MCF 10A (cell line): ENCODE results near the gene CRY1. TPM values are rescaled to one million over a fixed set of nuclear protein-coding genes. Genes with fewer than 3 reads are reported as not detected.

Experiments
- BruUV-seq: library from RNA; stranded (reverse); fragments of 400-500 nt; replicated peaks from 2 replicates; lab custom pipeline; 2021; lab: Mats Ljungman, UMichigan
- CTCF ChIA-PET: fragments of 300-600 bp; sonication (Branson Sonifier 250); formaldehyde crosslinking; extraction: SDS; loops from one replicate; lab custom pipeline; 2021; ENCODE audit warnings: antibody characterized with exemption, inconsistent platforms; lab: Yijun Ruan, JAX
- POLR2A ChIA-PET: fragments of 300-600, 350-650 bp; sonication (Branson Sonifier 250); formaldehyde crosslinking; extraction: SDS; loops from one replicate; lab custom pipeline; 2020; ENCODE audit warnings: antibody characterized with exemption, inconsistent platforms; lab: Yijun Ruan, JAX
- DNase-seq: peaks from one replicate; pipeline ENCODE4 v3.0.0-alpha.2; 2018; ENCODE audit not compliant: unreplicated experiment
- H3K27ac Mint-ChIP-seq: one replicate; pipeline ENCODE4 v1.8.0; 2022; ENCODE audit warnings: mild to moderate bottlenecking, low read depth, mixed read lengths; ENCODE audit not compliant: unreplicated experiment
- H3K27me3 Mint-ChIP-seq: one replicate; pipeline ENCODE4 v1.8.0; 2022; ENCODE audit warnings: mixed read lengths; ENCODE audit not compliant: insufficient read depth, unreplicated experiment
- H3K36me3 Mint-ChIP-seq: one replicate; pipeline ENCODE4 v1.8.0; 2022; ENCODE audit warnings: mild to moderate bottlenecking, moderate library complexity, mixed read lengths; ENCODE audit not compliant: insufficient read depth, unreplicated experiment
- H3K4me1 Mint-ChIP-seq: one replicate; pipeline ENCODE4 v1.8.0; 2022; ENCODE audit warnings: mixed read lengths; ENCODE audit not compliant: insufficient read depth, unreplicated experiment
- H3K4me3 Mint-ChIP-seq: one replicate; pipeline ENCODE4 v1.8.0; 2022; ENCODE audit warnings: mild to moderate bottlenecking, moderate library complexity, mixed read lengths; ENCODE audit not compliant: unreplicated experiment
- H3K9me3 Mint-ChIP-seq: one replicate; pipeline ENCODE4 v1.8.0; 2022; ENCODE audit warnings: mixed read lengths; ENCODE audit not compliant: unreplicated experiment
- intact Hi-C: fragments of 100-400 bp; cut with micrococcal nuclease; formaldehyde crosslinking; loops from 2 replicates; pipeline ENCODE4 v1.14.1; 2022
- total RNA-seq: library from RNA; stranded (reverse); gene quantifications from 2 replicates; pipeline ENCODE4 v1.2.3, GENCODE V29; 2022
- TF ChIP-seq, protein P1 (sequence below): fragments of 200-600 bp; IDR thresholded peaks from one replicate; pipeline ENCODE4 v1.8.0; 2022; ENCODE audit warnings: antibody characterized with exemption, mild to moderate bottlenecking; ENCODE audit not compliant: unreplicated experiment

Gene CRY1
- total RNA-seq, 1 experiment from 2014 or later, result 11.6 TPM

DNA sequence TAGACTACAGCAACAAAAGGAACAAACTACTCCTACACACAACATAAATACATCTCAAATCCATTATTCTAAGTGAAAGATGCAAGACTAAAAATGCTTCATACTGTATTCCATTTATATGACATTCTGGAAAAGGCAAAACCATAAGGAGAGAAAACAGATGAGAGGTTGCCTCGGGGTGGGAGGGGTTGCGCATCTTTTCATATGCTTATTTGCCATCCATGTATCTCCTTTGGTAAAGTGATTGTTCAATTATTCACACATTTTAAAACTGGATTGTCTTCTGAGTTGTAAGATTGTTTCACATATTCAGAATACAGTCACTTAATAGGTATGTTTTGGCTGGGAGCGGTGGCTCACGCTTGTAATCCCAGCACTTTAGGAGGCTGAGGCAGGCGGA, 142.8 kb downstream of the CRY1 start:
- Mint-ChIP-seq H3K4me3 (no peak overlapping the region), H3K9me3 (peaks cover 6% of the 10 kb centered on the region), H3K27me3 (no peaks in the 10 kb centered on the region), H3K36me3 (no peaks in the 10 kb centered on the region), H3K27ac (no peak overlapping the region), H3K4me1 (no peaks in the 10 kb centered on the region)
- TF ChIP-seq, protein P1, sequence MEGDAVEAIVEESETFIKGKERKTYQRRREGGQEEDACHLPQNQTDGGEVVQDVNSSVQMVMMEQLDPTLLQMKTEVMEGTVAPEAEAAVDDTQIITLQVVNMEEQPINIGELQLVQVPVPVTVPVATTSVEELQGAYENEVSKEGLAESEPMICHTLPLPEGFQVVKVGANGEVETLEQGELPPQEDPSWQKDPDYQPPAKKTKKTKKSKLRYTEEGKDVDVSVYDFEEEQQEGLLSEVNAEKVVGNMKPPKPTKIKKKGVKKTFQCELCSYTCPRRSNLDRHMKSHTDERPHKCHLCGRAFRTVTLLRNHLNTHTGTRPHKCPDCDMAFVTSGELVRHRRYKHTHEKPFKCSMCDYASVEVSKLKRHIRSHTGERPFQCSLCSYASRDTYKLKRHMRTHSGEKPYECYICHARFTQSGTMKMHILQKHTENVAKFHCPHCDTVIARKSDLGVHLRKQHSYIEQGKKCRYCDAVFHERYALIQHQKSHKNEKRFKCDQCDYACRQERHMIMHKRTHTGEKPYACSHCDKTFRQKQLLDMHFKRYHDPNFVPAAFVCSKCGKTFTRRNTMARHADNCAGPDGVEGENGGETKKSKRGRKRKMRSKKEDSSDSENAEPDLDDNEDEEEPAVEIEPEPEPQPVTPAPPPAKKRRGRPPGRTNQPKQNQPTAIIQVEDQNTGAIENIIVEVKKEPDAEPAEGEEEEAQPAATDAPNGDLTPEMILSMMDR, result no peak
- ChIA-PET POLR2A (no interaction called here), CTCF (no interaction called here)
- no TSS peak for BruUV-seq
- intact Hi-C loops, result no loop called here
- no peak for DNase-seq

DNA sequence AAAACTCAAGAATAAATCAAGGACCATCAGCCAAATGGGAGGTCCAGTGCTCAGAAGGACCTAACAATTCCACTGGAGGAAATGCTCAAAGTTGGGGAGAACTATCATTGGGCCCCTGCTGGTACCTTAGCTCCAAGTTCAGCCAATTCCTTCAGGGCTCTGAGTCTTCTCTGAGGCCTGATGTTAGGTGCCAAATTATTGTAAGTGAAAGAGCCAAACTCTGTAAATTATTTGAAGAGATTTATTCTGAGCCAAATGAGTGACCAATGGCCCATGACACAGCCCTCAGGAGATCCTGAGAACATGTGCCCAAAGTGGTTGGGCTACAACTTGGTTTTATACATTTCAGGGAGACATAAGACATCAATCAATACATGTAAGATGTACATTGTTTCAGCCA, 145.9 kb downstream of the CRY1 start:
- POLR2A ChIA-PET, result interaction anchor here (1.7 kb wide), 1 partner anchor 9 kb away, joined by 5 read pairs; the partner anchor contains the start of gene TMEM263
- TF ChIP-seq, protein P1, result no peak
- Mint-ChIP-seq H3K4me3 (no peak overlapping the region), H3K36me3 (no peaks in the 10 kb centered on the region), H3K27ac (no peak overlapping the region), H3K27me3 (no peaks in the 10 kb centered on the region), H3K4me1 (no peaks in the 10 kb centered on the region), H3K9me3 (peaks cover 6% of the 10 kb centered on the region)
- CTCF ChIA-PET, result interaction anchor here (1.2 to 1.8 kb wide), 2 partner anchors 8 to 29 kb away, joined by 3 to 6 read pairs; partner anchors contain the start of gene TMEM263
- DNase-seq, result no peak
- intact Hi-C loops, result no loop called here
- BruUV-seq, result no TSS peak

DNA sequence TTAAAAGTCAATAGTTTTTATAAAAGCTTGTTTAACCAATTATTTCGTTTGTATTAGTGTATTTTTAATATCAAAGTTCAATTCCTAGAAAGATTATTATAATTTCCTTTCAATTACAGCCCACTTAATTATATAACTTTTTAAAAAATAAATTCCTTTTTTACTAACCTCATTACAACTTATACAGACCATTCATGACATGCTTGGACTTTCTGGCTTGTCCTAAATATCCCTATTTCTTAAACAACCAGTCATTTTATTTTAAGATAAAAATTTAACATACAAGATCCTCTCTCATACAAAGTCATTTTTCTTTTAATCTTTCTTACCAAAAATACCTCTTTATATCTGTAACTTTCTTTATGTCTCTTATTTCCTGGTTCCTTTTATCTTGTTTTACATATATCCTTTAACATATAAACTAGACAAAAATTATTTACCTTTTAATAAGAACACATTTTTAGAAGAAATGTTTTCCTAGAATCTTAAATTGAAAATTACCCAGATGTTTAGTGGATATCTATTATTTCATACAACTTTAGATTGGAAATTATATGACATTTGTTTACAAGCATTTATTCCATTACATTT, 148.0 kb downstream of the CRY1 start:
- H3K27ac Mint-ChIP-seq, result no peak overlapping the region

DNA sequence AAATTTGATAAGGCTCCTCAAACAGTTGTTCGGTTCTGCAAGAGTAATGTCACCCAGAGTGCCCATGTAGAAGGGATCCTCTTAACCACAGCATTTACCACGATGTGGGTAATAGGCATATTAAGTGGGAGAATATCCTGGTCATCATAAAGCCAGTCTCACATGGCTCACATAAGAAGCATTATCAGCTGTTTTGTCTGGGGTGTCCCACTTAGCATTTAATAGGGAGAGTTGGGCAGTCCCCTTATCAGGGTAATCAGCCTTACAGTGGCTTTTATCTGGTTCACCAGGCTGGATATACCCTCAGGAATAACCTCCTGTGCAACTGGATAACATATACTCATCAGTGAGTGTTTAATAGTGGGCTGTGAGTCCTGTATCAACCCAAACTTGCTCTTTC, 150.6 kb downstream of the CRY1 start:
- TF ChIP-seq, protein P1, result no peak
- BruUV-seq, result no TSS peak
- intact Hi-C loops, result no loop called here
- no peak for DNase-seq
- ChIA-PET CTCF (interaction anchor here (0.6 kb wide), 1 partner anchor 54 kb away, joined by 3 read pairs; no protein-coding TSS in a partner anchor), POLR2A (interaction anchor here (0.6 to 1.9 kb wide), 2 partner anchors 9 to 13 kb away, joined by 4 to 9 read pairs; partner anchors contain the start of gene TMEM263)
- Mint-ChIP-seq H3K27me3 (no peaks in the 10 kb centered on the region), H3K4me1 (no peaks in the 10 kb centered on the region), H3K9me3 (no peaks in the 10 kb centered on the region), H3K4me3 (no peak overlapping the region), H3K36me3 (no peaks in the 10 kb centered on the region), H3K27ac (no peak overlapping the region)

More for the DNA sequence above, 148.0 kb downstream of the CRY1 start:
- TF ChIP-seq, protein P1, result no peak
- intact Hi-C loops, result no loop called here
- peaks cover 6% of the 10 kb centered on the region for H3K9me3 Mint-ChIP-seq
- H3K4me3 Mint-ChIP-seq, result no peak overlapping the region
- ChIA-PET CTCF (no interaction called here), POLR2A (interaction anchor here (1.3 kb wide), 1 partner anchor 9 kb away, joined by 3 read pairs; no protein-coding TSS in a partner anchor)
- no TSS peak for BruUV-seq
- no peaks in the 10 kb centered on the region for H3K36me3 Mint-ChIP-seq
- no peaks in the 10 kb centered on the region for H3K4me1 Mint-ChIP-seq
- no peaks in the 10 kb centered on the region for H3K27me3 Mint-ChIP-seq
- DNase-seq, result no peak
